Inflammatory macrophage (primary cell): ENCODE results near the gene KRTAP20-3.

ENCODE experiments used
- DNase-seq, 2 donors: peaks; one replicate each; pipeline ENCODE4 v3.0.0-alpha.2; 2020 to 2022

The KRTAP20-3 gene

DNA sequence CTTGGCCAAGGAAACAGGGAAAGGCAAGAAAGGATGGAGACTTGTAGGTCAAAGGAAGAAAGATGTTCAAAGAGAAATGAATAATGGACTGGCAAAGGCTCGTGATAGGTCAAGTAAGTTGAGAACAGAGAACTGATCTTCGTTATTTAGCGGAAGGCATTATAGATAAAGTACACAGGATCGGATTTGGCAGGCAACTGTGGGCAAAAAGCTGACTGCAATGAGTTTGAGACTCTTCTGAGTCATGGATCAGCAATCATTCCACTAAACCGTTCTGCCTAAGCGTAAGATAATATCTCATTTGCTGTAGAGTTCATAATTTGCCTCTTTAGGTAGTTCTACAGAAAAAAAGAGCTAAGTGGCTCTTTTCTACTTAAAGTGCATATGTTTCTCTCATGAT lies 41.8 kb downstream of the KRTAP20-3 start:
- no peak for DNase-seq

DNA sequence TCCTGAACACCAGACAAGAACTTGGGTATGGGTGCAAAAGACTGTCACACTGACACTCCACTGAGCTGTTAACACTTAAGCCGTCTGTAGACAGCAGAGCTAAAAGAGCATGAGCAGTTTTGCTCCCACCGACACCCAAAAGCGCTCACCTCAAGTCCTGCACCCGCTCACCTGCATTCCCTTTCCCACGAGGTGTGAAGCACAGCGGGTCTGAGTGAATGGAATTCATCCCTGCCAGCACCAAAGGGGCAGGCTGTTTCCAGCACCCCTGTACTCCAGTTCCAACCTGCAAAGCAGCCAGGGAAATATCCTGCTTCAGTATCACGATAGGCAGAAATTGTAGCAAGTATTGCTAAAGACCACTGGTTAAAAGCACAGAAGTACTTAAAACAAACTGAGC lies 47.2 kb downstream of the KRTAP20-3 start:
- no peak for DNase-seq
